Measurements from ENCODE around the gene NCK2.

Gene NCK2

GRCh38 chr2:105796131-105796638 lies 51.5 kb downstream of the NCK2 start:
- DNase-seq: no peak

GRCh38 chr2:105796791-105797190 lies 52.1 kb downstream of the NCK2 start:
- DNase-seq: no peak

DNA sequence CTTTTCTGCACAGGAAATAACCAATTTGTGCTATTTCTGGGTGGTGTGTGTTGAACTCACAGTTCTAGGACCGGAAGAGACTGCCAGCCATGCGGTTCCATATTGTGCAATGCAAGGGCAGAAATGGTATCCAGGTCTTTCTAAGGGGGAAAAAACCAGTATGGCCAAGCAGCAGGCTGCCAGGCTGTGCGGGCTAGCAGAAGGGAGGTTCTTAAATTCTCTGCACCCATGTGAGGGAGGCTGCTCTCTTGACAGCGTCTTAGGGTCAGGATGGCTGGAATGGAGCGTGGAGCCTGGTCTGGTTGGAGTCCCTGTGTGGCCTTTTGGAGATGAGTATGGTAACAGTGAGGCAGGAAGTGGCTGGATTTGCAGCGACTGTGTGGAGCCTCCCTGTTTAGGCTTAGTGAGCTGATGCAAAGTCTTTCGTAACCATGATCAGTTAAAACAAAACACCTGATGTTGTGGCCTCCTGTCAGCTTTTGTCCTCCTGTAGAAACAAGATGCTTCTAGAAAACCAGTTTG lies 52.6 kb downstream of the NCK2 start:
- DNase-seq: no peak

GRCh38 chr2:105798595-105798994 lies 53.9 kb downstream of the NCK2 start:
- no peak for DNase-seq

DNA sequence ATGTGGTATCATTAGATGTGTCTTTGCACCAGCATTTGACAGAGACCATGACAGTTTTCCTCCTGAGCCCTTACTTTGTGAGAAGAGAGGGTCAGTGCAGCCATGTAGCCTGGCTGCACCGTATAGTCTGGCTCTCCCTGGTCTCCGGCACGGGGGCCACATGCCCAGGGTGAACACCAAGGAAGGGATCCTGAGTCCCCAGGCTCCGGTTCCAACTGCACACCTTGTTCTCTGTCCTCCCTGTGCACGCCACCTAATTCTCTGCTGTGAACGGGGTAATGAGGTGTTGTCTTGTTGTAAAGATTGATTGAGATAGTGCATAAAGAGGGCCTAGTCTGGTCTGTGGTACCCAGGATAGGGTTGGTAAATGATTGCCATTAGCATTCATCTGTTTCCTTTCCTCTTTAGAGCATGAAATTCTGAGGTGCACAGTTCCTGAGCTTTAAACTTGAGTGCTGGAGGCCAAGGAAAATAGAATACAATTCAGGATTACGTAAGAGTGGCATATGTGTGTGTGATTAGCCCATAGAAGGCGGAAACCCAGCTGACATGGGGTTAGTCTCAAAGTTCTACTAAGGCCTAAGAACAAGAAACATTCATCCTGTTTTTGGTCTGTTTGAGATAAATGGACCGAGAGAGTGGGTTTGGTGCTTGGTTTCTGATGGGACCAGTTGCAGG lies 55.5 kb downstream of the NCK2 start:
- DNase-seq: no peak

- DNase-seq: no peak
Observed at GRCh38 chr2:105800953-105801635, 56.4 kb downstream of the NCK2 start.

DNA sequence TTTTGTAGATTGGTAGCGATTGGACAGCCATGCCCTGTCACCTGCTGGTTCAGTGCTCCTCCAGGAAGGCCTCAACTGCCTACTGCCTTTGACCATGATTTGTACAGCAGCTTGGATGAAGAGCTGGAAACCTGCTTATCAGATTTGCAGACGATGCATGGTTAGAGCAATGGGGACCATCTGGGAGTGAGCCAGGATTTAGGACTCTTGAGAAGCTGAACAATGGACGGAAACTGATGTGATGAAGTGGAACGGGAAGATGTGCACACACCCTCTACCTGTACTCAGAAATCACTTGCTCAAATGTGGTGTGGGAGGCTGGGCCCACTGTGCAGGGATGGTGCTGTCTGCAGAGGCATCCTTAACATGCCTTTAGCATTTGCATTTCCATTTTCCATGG lies 57.2 kb downstream of the NCK2 start:
- no peak for DNase-seq

GRCh38 chr2:105802587-105802986 lies 57.9 kb downstream of the NCK2 start:
- DNase-seq: peak; percentile 47

- no peak for DNase-seq
Observed at GRCh38 chr2:105803337-105803736, 58.6 kb downstream of the NCK2 start.

GRCh38 chr2:105803773-105804172 lies 59.1 kb downstream of the NCK2 start:
- no peak for DNase-seq

GRCh38 chr2:105804266-105804665 lies 59.6 kb downstream of the NCK2 start:
- no peak for DNase-seq

GRCh38 chr2:105806996-105807395 lies 62.3 kb downstream of the NCK2 start:
- no peak for DNase-seq

- no peak for DNase-seq
Observed at GRCh38 chr2:105808423-105809096, 63.8 kb downstream of the NCK2 start.

GRCh38 chr2:105809097-105809473 lies 64.4 kb downstream of the NCK2 start:
- no peak for DNase-seq

- no peak for DNase-seq
Observed at GRCh38 chr2:105809723-105810122, 65.0 kb downstream of the NCK2 start.

GRCh38 chr2:105812180-105813044 lies 67.7 kb downstream of the NCK2 start:
- peak; percentile 56 for DNase-seq

DNA sequence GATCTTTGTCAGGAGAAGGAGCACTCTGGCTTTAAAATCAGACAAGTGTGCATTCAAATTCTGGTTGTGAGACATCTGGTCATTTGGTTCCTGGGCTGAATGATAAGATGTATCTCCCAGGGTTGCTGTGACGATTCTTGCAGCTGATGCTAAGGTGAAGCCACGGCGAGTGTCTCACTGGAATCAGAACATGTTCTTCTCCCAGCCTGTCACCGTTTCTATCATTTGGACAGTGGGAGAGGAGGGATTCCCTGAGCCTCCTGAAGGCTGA lies 68.3 kb downstream of the NCK2 start:
- no peak for DNase-seq

GRCh38 chr2:105813405-105813804 lies 68.7 kb downstream of the NCK2 start:
- DNase-seq: no peak

- DNase-seq: no peak
Observed at GRCh38 chr2:105814291-105814940, 69.7 kb downstream of the NCK2 start.

GRCh38 chr2:105815401-105815800 lies 70.7 kb downstream of the NCK2 start:
- DNase-seq: no peak

- no peak for DNase-seq
Observed at GRCh38 chr2:105820151-105820550, 75.4 kb downstream of the NCK2 start.

GRCh38 chr2:105820691-105821090 lies 76.0 kb downstream of the NCK2 start:
- DNase-seq: no peak

Data from DMS53 (cell line).